K562 (cell line): ENCODE results near the gene GLUL. TPM values are rescaled to one million over a fixed set of nuclear protein-coding genes. Genes with fewer than 3 reads are reported as not detected.

ENCODE experiments used
- ARID3B ChIP-seq: fragments of 250-450 bp; sonication (Bioruptor Pico); IDR thresholded peaks from 2 replicates; pipeline ENCODE4 v1.4.0; 2020; ENCODE audit warnings: borderline replicate concordance
- ELF4 ChIP-seq: fragments of 450-650 bp; formaldehyde crosslinking; IDR thresholded peaks from 2 replicates; pipeline ENCODE4 v1.4.0; 2022; ENCODE audit warnings: missing genetic modification characterization
- HEY1 ChIP-seq: fragments of 250-450 bp; sonication (Bioruptor Pico); IDR thresholded peaks from 2 replicates; pipeline ENCODE4 v1.5.0; 2020; ENCODE audit warnings: mild to moderate bottlenecking, moderate library complexity, borderline replicate concordance
- MAFG ChIP-seq: fragments of 450-650 bp; conservative IDR thresholded peaks from 2 replicates; pipeline ENCODE4 v1.6.1; 2016; ENCODE audit warnings: missing genetic modification characterization, missing compliant biosample characterization
- RBM17 ChIP-seq: fragments of 200-400 bp; formaldehyde crosslinking; IDR thresholded peaks from 2 replicates; pipeline ENCODE4 v1.6.1; 2017; ENCODE audit warnings: low read depth, mild to moderate bottlenecking, low read length, borderline replicate concordance
- SIN3A ChIP-seq, 2 experiments: fragments of 150-350 bp in 1 of 2; IDR thresholded peaks; 2 replicates each; pipeline ENCODE4 v1.6.1; 2011 to 2016; ENCODE audit warnings: borderline replicate concordance in 2 of 2, low read depth in 2 of 2, low read length in 2 of 2, mild to moderate bottlenecking in 2 of 2, moderate library complexity in 2 of 2; ENCODE audit not compliant: control insufficient read depth in 1 of 2
- SRSF1 ChIP-seq: fragments of 200-400 bp; formaldehyde crosslinking; IDR thresholded peaks from 2 replicates; pipeline ENCODE4 v1.6.1; 2017; ENCODE audit warnings: mild to moderate bottlenecking, low read depth, low read length, moderate library complexity
- TOE1 ChIP-seq, 2 experiments: fragments of 450-650 bp in 1 of 2; sonication (generic) in 1 of 2; formaldehyde crosslinking in 1 of 2; IDR thresholded peaks; 2 replicates each; pipeline versions ENCODE4 v1.7.1 to v1.8.0; 2016 to 2022; ENCODE audit warnings: borderline replicate concordance in 2 of 2, mild to moderate bottlenecking in 2 of 2, antibody characterized with exemption in 1 of 2, inconsistent platforms in 1 of 2, low read depth in 1 of 2, missing genetic modification reagents in 1 of 2, moderate library complexity in 1 of 2
- ZNF165 ChIP-seq: fragments of 250-450 bp; sonication (Bioruptor Pico); IDR thresholded peaks from 2 replicates; pipeline ENCODE4 v1.4.0; 2020; ENCODE audit warnings: borderline replicate concordance
- polyA plus RNA-seq, 8 experiments: library from polyadenylated mRNA; depleted of rRNA in 4 of 8; stranded (reverse) in 5 of 8; unstranded in 3 of 8; fragments of >200 nt; fragmentation: Nextera tagmentation in 2 of 8; fragmentation: Illumina TruSeq in 1 of 8; extraction: Ambion mirVana in 2 of 8; extraction: Trizol in 1 of 8; gene quantifications; 2 replicates each; pipeline versions ENCODE4 v1.2.1 to v1.2.3, GENCODE V29; 2011 to 2014; ENCODE audit warnings: inconsistent platforms in 1 of 8, missing spikeins in 1 of 8
- total RNA-seq, 7 experiments: library from RNA; depleted of rRNA in 6 of 7; stranded (reverse); fragments of >200 nt in 6 of 7; fragmentation: Illumina TruSeq in 2 of 7; extraction: Trizol in 2 of 7; gene quantifications; 2 replicates each; pipeline versions ENCODE4 v1.2.1 to v1.2.3, GENCODE V29; 2011 to 2021; ENCODE audit warnings: low replicate concordance in 1 of 7
- TF ChIP-seq, protein P1 (sequence below): sonication (generic); formaldehyde crosslinking; IDR thresholded peaks from 2 replicates; pipeline ENCODE4 v1.8.1; 2023; ENCODE audit warnings: mild to moderate bottlenecking, missing genetic modification reagents
- TF ChIP-seq, protein P2 (sequence below): fragments of 450-650 bp; IDR thresholded peaks from 2 replicates; pipeline ENCODE4 v1.6.1; 2018; ENCODE audit not compliant: partially characterized antibody
- TF ChIP-seq, protein P3 (sequence below): fragments of 450-650 bp; IDR thresholded peaks from 2 replicates; pipeline ENCODE4 v1.6.1; 2016; ENCODE audit warnings: low read depth, mild to moderate bottlenecking, moderate library complexity
- TF ChIP-seq, protein P4 (sequence below): fragments of 450-650 bp; formaldehyde crosslinking; IDR thresholded peaks from 2 replicates; pipeline ENCODE4 v1.4.0; 2022; ENCODE audit warnings: missing genetic modification characterization
- TF ChIP-seq, protein P5 (sequence below): fragments of 250-450 bp; sonication (Bioruptor Pico); IDR thresholded peaks from 2 replicates; pipeline ENCODE4 v1.8.0; 2022; ENCODE audit warnings: moderate library complexity, mild to moderate bottlenecking, inconsistent platforms

The GLUL gene
- total and polyA plus RNA-seq, 9 of the 15 experiments (the other 6 are each of a cell fraction or from before 2014, with no cell fraction given) = 1,088 to 4,222 (median 1,338) TPM

- TF ChIP-seq, protein P1, sequence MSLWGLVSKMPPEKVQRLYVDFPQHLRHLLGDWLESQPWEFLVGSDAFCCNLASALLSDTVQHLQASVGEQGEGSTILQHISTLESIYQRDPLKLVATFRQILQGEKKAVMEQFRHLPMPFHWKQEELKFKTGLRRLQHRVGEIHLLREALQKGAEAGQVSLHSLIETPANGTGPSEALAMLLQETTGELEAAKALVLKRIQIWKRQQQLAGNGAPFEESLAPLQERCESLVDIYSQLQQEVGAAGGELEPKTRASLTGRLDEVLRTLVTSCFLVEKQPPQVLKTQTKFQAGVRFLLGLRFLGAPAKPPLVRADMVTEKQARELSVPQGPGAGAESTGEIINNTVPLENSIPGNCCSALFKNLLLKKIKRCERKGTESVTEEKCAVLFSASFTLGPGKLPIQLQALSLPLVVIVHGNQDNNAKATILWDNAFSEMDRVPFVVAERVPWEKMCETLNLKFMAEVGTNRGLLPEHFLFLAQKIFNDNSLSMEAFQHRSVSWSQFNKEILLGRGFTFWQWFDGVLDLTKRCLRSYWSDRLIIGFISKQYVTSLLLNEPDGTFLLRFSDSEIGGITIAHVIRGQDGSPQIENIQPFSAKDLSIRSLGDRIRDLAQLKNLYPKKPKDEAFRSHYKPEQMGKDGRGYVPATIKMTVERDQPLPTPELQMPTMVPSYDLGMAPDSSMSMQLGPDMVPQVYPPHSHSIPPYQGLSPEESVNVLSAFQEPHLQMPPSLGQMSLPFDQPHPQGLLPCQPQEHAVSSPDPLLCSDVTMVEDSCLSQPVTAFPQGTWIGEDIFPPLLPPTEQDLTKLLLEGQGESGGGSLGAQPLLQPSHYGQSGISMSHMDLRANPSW (CRISPR knock-in tag) = no peak
- TF ChIP-seq, protein P2, sequence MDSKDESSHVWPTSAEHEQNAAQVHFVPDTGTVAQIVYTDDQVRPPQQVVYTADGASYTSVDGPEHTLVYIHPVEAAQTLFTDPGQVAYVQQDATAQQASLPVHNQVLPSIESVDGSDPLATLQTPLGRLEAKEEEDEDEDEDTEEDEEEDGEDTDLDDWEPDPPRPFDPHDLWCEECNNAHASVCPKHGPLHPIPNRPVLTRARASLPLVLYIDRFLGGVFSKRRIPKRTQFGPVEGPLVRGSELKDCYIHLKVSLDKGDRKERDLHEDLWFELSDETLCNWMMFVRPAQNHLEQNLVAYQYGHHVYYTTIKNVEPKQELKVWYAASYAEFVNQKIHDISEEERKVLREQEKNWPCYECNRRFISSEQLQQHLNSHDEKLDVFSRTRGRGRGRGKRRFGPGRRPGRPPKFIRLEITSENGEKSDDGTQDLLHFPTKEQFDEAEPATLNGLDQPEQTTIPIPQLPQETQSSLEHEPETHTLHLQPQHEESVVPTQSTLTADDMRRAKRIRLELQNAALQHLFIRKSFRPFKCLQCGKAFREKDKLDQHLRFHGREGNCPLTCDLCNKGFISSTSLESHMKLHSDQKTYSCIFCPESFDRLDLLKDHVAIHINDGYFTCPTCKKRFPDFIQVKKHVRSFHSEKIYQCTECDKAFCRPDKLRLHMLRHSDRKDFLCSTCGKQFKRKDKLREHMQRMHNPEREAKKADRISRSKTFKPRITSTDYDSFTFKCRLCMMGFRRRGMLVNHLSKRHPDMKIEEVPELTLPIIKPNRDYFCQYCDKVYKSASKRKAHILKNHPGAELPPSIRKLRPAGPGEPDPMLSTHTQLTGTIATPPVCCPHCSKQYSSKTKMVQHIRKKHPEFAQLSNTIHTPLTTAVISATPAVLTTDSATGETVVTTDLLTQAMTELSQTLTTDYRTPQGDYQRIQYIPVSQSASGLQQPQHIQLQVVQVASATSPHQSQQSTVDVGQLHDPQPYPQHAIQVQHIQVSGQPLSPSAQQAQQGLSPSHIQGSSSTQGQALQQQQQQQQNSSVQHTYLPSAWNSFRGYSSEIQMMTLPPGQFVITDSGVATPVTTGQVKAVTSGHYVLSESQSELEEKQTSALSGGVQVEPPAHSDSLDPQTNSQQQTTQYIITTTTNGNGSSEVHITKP = peak; percentile 26
- TF ChIP-seq ZNF165 (CRISPR knock-in tag) (peak; percentile 10; the same call in 1 of the 2 replicates), TOE1 (IDR thresholded peaks at IDR 0.05; ENCODE audit: borderline replicate concordance) (0 out of 2 replicates have a peak, but pooled peaks have one; percentile 43), TOE1 (CRISPR knock-in tag; IDR thresholded peaks at IDR 0.05; ENCODE audit: borderline replicate concordance, low read depth) (no peak), SIN3A (IDR thresholded peaks at IDR 0.05; ENCODE audit: borderline replicate concordance in 2 of 2, control insufficient read depth in 1 of 2, low read depth in 2 of 2, low read length in 2 of 2) (peak in 1 of 2 experiments; percentile 12; a peak in 1 of 4 replicates), HEY1 (CRISPR knock-in tag) (no peak), SRSF1 (0 out of 2 replicates have a peak, but pooled peaks have one; percentile 30), ELF4 (CRISPR knock-in tag) (peak; percentile 28; the same call in 1 of the 2 replicates), ARID3B (CRISPR knock-in tag) (0 out of 2 replicates have a peak, but pooled peaks have one; percentile 20), RBM17 (no peak), MAFG (tag) (no peak)
- TF ChIP-seq, protein P3, sequence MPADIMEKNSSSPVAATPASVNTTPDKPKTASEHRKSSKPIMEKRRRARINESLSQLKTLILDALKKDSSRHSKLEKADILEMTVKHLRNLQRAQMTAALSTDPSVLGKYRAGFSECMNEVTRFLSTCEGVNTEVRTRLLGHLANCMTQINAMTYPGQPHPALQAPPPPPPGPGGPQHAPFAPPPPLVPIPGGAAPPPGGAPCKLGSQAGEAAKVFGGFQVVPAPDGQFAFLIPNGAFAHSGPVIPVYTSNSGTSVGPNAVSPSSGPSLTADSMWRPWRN = no peak
- TF ChIP-seq, protein P4, sequence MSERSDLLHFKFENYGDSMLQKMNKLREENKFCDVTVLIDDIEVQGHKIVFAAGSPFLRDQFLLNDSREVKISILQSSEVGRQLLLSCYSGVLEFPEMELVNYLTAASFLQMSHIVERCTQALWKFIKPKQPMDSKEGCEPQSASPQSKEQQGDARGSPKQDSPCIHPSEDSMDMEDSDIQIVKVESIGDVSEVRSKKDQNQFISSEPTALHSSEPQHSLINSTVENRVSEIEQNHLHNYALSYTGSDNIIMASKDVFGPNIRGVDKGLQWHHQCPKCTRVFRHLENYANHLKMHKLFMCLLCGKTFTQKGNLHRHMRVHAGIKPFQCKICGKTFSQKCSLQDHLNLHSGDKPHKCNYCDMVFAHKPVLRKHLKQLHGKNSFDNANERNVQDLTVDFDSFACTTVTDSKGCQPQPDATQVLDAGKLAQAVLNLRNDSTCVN (CRISPR knock-in tag) = 0 out of 2 replicates have a peak, but pooled peaks have one; percentile 60
- TF ChIP-seq, protein P5, sequence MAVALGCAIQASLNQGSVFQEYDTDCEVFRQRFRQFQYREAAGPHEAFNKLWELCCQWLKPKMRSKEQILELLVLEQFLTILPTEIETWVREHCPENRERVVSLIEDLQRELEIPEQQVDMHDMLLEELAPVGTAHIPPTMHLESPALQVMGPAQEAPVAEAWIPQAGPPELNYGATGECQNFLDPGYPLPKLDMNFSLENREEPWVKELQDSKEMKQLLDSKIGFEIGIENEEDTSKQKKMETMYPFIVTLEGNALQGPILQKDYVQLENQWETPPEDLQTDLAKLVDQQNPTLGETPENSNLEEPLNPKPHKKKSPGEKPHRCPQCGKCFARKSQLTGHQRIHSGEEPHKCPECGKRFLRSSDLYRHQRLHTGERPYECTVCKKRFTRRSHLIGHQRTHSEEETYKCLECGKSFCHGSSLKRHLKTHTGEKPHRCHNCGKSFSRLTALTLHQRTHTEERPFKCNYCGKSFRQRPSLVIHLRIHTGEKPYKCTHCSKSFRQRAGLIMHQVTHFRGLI (CRISPR knock-in tag) = no peak
These were observed 595 bp downstream of the GLUL start (continued) for GRCh38 chr1:182391028-182391361.
